GM23248 (cell line): ENCODE results near the gene PCDHA2.

Source experiments
- EZH2 ChIP-seq: fragments of 200-600 bp; sonication (generic); IDR thresholded peaks from 2 replicates; pipeline ENCODE4 v1.6.1; 2018; ENCODE audit warnings: antibody characterized with exemption, mild to moderate bottlenecking; ENCODE audit not compliant: insufficient read depth, poor library complexity, severe bottlenecking
- EZH2phosphoT487 ChIP-seq: fragments of 200-600 bp; sonication (generic); IDR thresholded peaks from 2 replicates; pipeline ENCODE4 v1.6.1; 2018; ENCODE audit warnings: antibody characterized with exemption, moderate library complexity, mild to moderate bottlenecking, low read depth; ENCODE audit not compliant: insufficient read depth

DNA sequence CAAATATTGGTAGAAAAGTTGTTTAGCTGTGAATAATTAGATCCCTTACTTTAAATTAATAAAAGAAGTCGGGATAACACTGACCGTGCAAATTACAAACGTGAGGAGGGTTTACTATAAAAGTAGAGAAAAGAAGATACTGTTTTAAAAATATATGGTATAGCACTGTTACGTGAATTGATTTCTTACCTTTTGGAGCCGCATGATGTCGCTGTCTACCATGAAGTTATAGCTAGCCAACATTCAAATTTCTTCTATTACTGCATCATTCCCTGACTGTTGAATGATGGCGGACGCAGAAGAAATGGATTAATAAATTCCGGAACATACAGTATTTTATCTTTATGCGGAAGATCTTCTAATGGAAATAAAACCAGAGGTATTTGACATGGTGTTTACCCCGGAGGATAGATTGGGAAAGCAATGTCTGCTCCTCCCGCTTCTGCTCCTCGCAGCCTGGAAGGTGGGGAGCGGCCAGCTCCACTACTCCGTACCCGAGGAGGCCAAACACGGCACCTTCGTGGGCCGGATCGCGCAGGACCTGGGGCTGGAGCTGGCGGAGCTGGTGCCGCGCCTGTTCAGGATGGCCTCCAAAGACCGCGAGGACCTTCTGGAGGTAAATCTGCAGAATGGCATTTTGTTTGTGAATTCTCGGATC, 33.2 kb downstream of the PCDHA2 start, which contains the start of gene PCDHA6:
- TF ChIP-seq EZH2 = no peak
- no peak for TF ChIP-seq EZH2phosphoT487
